WTC11 (cell line): ENCODE data around the gene NFE2L3.

ENCODE experiments used
- ATF3 ChIP-seq: sonication (generic); formaldehyde crosslinking; conservative IDR thresholded peaks from 2 replicates; pipeline ENCODE4 v1.8.1; 2022; ENCODE audit warnings: mild to moderate bottlenecking, missing genetic modification reagents
- CBFB ChIP-seq: sonication (generic); formaldehyde crosslinking; IDR thresholded peaks from 2 replicates; pipeline ENCODE4 v1.8.1; 2022; ENCODE audit warnings: mild to moderate bottlenecking, low read depth, missing genetic modification reagents
- HMGA2 ChIP-seq: fragments of 250-450 bp; sonication (Bioruptor Pico); IDR thresholded peaks from 2 replicates; pipeline ENCODE4 v1.4.0; 2021; ENCODE audit warnings: mild to moderate bottlenecking, moderate library complexity
- MAX ChIP-seq: sonication (generic); formaldehyde crosslinking; IDR thresholded peaks from 2 replicates; pipeline ENCODE4 v1.8.0; 2022; ENCODE audit warnings: mild to moderate bottlenecking, missing genetic modification reagents
- NFE2L1 ChIP-seq: sonication (generic); formaldehyde crosslinking; IDR thresholded peaks from 2 replicates; pipeline ENCODE4 v1.8.1; 2023; ENCODE audit warnings: missing genetic modification reagents
- NFYB ChIP-seq: sonication (generic); formaldehyde crosslinking; conservative IDR thresholded peaks from 2 replicates; pipeline ENCODE4 v1.8.0; 2022; ENCODE audit warnings: low read depth, missing genetic modification reagents
- RELA ChIP-seq: sonication (generic); formaldehyde crosslinking; IDR thresholded peaks from 2 replicates; pipeline ENCODE4 v1.8.1; 2022; ENCODE audit warnings: missing genetic modification reagents, mild to moderate bottlenecking, borderline replicate concordance
- TF ChIP-seq, protein P1 (sequence below): fragments of 200-600 bp; IDR thresholded peaks from 2 replicates; pipeline ENCODE4 v1.8.0; 2022; ENCODE audit warnings: antibody characterized with exemption
- TF ChIP-seq, protein P2 (sequence below): sonication (generic); formaldehyde crosslinking; IDR thresholded peaks from 2 replicates; pipeline ENCODE4 v1.8.1; 2022; ENCODE audit warnings: low read depth, missing genetic modification reagents, borderline replicate concordance

- TF ChIP-seq, protein P1, sequence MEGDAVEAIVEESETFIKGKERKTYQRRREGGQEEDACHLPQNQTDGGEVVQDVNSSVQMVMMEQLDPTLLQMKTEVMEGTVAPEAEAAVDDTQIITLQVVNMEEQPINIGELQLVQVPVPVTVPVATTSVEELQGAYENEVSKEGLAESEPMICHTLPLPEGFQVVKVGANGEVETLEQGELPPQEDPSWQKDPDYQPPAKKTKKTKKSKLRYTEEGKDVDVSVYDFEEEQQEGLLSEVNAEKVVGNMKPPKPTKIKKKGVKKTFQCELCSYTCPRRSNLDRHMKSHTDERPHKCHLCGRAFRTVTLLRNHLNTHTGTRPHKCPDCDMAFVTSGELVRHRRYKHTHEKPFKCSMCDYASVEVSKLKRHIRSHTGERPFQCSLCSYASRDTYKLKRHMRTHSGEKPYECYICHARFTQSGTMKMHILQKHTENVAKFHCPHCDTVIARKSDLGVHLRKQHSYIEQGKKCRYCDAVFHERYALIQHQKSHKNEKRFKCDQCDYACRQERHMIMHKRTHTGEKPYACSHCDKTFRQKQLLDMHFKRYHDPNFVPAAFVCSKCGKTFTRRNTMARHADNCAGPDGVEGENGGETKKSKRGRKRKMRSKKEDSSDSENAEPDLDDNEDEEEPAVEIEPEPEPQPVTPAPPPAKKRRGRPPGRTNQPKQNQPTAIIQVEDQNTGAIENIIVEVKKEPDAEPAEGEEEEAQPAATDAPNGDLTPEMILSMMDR, result no peak
- no peak for TF ChIP-seq CBFB (CRISPR knock-in tag)
- TF ChIP-seq HMGA2 (CRISPR knock-in tag), result no peak
- no peak for TF ChIP-seq NFYB
- no peak for TF ChIP-seq NFE2L1 (CRISPR knock-in tag)
- no peak for TF ChIP-seq RELA
- no peak for TF ChIP-seq MAX (CRISPR knock-in tag)
- TF ChIP-seq, protein P2, sequence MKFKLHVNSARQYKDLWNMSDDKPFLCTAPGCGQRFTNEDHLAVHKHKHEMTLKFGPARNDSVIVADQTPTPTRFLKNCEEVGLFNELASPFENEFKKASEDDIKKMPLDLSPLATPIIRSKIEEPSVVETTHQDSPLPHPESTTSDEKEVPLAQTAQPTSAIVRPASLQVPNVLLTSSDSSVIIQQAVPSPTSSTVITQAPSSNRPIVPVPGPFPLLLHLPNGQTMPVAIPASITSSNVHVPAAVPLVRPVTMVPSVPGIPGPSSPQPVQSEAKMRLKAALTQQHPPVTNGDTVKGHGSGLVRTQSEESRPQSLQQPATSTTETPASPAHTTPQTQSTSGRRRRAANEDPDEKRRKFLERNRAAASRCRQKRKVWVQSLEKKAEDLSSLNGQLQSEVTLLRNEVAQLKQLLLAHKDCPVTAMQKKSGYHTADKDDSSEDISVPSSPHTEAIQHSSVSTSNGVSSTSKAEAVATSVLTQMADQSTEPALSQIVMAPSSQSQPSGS (CRISPR knock-in tag), result no peak
- TF ChIP-seq ATF3 (CRISPR knock-in tag), result no peak
These were observed 397 bp upstream of the NFE2L3 start for GRCh38 chr7:26151650-26151952.
